Activated CD4-positive, CD25-positive, alpha-beta regulatory T cell (primary cell): ENCODE measurements around the gene CNIH3.
"Not testable (repeated sequence)": the region's sequence is repeated elsewhere in the genome, so short reads cannot be mapped to it uniquely, and the experiment has no call there.

Source experiments
- DNase-seq, 4 experiments: peaks; one replicate each; lab custom pipeline; 2025; lab: John Stamatoyannopoulos, UW

Gene CNIH3

DNA sequence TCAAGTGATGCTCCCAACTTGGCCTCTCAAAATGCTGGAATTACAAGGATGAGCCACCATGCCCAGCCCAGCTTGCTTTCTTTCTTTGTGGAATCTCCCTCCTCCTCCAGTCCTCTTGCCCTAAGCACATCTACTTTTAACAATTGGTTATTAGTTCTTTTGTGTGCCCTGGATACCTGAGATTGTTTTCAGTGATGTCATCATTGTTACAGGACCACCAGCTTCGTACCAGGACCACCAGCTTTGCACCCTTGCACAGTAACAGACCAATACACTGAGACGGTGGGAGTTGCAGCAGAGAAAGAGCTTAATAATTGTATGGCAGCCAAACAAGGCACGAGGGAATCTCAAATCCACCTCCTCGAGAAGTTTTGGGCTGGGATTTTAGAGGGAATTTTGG lies 71.3 kb downstream of the CNIH3 start:
- no peak for DNase-seq

DNA sequence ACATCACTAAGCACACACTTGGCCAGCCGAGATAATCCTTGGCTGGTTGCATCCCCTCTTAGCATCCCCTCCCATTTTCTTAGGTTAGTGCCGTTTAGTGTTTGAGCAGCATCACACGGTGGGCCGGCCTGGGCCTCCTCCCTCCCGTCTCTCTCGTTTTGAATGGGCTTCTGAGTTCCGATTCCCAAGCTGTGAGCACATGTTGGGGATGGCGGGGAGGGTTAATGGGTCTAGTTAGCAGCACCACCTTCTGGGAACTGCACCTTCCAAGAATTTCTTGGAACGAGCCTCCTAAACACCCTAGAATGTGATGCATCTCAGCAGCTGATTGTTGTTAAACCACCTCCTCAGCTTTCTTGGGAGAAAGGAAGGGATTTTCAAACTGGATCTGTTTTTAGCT lies 73.3 kb downstream of the CNIH3 start:
- DNase-seq = no peak

DNA sequence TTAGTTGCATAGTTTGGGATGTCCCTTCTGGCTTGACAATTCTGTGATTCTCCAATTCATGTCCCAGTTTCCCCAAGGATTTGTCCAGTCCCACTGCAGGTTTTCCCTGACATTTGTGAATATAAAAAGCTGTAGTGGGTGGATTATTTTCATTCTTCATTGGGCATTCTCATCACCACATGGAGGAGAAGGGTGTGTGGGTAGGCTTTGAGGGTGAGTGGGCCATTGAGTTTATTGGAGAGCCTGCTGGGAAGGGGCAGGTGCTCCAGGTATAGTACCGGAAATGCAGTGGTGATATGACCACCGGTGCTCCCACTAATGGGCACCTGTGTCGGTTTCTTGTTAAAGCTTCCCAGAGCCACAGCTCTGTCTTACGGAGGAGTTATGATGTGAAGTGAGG lies 74.5 kb downstream of the CNIH3 start:
- no peak for DNase-seq

DNA sequence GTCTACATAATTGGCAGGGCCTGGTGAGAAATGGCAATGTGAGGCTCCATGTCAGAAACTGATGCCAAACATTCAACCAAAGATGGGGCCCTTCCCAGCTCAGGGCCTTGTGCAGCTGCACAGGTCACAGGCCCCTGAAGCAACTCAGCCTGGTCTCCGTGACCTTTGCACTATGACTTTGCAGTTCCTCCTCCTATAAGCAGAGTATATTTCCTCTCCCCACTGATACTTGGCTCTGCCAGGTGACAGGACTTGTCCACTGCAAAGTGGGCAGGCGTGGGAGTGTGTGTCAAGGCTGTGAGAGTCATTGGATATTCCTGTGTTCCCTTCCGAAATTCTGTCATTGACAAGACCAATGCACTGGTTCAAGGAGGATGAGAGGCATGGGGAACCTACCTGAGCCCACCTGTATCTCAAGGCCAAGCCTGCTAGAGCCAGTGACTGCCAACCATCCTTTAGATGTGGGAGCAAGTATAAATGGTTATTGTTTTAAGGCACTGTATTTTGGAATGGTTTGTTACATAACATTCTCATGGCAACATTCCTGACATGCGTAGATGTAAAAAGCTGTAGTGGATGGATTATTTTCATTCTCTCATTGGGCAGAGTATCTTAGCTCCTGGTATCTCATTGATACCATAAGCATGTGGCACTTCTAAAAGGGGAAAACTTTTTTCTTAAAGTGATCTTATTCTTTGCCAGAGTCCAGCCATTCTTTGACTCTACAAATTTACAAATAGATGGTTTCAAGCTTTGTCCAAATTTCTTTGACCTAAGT lies 75.2 kb downstream of the CNIH3 start:
- DNase-seq = no peak

DNA sequence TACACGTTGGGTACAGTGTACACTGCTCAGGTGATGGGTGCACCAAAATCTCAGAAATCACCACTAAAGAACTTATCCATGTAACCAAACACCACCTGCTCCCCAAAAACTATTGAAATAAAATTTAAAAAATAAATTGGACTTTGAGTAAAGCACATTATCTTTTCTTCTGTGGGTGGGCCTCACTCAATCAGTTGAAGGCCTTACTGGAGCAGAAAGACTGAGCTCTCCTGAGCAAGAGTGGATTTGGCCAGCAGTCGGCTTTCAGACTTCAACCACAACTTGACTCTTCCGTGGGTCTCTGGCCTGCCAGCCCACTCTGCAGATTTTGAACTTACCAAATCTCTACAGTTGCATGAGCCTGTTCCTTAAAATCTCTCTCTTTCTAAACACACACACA lies 78.9 kb downstream of the CNIH3 start:
- DNase-seq = no peak

DNA sequence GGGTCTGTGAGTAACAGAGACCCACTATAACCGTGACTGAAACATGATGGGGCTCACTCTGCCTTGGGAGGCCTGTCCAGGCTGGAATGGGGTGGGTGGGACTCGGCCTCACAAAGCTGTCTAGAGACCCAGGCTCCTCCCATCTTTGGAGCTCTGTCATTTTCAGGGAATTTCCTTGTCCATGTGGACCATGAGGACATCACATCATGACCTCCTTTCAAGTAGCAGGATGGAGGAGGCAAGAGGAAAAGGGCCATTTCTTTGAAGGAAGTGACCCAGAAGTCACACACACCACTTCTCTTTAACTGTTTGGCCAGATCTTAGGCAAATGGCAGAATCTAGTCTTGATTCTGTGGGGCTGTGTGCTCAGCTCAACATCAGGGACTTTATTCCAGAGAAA lies 79.9 kb downstream of the CNIH3 start:
- DNase-seq = no peak

DNA sequence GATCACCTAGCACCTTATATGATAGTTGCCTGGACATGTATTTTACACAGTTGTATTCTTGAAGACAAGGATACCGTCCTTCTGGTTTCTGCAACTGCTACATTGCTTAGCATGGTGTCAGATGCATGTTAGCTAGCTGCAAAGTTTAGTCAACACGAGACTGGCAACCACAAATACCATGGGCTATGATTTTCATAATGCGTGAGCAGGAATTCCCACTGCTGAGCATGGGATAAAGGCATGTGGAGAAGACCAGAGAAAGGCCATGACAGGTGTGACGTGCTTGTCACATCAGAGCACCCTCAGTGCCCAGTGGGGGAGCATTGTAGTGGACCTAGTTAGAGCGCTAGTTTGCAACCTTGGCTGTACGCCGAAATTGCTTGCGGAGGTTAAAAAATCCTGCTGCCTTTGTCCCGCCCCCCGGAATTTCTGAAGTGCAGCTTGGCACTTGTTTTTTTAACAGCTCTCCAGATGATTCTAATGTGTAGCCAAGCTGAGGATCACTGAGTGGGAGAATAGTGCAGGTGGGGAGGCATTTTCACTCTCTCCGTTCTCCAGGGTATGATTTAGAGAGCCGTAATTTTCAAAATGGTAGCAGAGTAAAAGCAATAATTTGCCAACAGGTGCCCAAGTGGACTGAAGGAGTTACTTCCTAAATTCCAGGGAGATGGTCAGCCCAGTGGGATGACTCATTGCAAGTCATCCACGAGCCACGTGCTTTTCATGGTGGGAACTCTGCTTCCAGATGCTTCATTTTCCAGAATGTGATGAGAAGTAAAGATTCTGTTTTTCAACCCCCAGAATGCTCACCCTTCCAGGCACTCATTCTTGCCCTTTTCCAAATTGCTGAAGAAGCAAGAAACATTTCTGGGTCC lies 81.0 kb downstream of the CNIH3 start:
- no peak for DNase-seq

DNA sequence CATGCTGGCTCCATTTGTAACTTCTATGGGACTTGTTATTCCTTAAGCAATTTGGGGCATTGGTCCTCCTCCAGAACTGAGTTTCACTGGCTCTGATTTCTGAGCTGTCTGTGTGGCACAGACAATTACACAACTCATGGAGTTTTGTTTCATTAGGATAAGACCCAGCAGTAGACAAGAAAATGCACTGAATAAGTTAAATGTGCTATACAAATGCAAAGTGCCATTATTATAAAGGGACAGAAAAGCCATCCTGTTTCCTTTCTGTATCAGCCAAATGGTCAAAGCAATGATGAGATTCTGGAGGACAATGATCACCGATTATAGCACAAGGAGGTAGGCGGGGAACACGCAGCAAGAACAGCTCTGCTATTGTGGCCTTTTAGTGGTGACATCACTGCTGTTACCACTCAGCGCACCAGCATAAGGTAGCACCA lies 81.9 kb downstream of the CNIH3 start:
- DNase-seq = no peak

DNA sequence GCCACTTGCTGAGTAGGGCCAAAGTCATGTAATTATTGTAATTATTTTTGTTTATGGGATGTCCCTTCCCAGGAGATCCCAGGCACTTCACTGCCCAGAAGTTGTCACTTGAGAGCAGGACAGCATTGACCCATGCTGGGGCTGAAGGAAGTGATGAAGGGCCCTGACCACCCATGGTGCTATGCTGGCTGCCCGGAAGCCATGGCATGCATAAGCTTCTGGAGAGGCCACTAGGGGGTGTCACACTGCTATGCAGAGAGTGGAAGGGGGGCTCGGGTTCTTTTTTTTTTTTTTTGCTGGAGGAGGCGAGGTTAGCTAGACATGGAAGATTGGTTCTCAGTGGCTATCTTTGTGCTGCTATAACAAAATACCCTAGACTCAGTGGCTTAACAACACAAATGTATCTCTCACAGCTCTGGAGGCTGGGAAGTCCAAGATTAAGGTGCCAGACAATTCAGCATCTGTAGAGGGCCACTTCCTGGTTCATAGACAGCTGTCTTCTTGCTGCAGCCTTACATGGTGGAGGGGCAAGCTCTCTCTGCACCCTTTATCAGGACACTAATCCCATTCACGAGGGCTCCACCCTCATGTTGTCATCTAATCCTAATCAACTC lies 84.9 kb downstream of the CNIH3 start:
- DNase-seq = no peak

DNA sequence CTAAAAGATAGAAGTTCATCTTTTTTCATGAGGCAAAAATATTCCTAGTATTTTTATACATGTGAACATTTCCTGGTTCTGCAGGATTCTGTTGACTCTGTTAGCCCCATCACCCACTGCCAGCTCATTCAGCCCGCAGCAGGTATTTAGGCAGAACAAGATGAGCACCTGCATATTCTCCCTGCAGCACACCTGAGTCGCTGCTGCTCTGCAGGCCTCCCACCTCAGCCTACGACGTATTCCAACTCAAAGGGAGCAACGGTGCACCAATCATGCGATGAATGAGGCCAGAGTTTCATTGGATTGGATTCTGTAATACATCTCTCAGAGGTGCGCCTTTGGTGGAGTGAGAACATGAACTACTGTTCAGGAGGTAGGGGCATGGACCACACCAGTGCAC lies 87.6 kb downstream of the CNIH3 start:
- no peak for DNase-seq

DNA sequence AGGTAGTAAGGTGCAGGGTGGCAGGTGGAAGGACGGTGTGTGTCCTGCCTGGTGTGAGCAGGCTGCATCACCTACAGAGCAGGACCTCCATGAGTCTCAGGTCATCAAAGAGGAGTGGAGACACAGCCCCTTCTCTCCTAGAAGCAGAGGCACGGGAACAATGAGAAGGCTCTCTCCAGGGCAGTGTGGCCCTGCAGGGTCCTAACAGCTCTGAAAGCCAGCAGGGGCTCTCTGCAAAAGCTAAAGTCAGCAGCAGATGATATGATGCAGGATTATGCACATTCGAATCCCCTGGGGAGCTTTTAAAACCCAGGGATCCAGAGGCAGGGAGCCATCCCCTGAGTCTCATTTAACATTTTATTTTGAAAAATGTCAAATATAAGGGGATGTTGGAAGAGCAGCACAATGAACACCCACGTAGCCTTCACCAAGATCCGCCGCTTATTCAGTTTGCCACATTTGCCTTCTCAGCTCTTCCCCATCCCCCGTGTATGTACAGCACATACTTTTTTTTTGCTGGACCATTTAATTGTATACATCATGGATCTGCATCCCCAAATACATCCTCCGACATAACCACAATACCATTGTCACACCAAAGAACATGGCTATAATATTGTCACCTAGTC lies 88.1 kb downstream of the CNIH3 start:
- DNase-seq = no peak

DNA sequence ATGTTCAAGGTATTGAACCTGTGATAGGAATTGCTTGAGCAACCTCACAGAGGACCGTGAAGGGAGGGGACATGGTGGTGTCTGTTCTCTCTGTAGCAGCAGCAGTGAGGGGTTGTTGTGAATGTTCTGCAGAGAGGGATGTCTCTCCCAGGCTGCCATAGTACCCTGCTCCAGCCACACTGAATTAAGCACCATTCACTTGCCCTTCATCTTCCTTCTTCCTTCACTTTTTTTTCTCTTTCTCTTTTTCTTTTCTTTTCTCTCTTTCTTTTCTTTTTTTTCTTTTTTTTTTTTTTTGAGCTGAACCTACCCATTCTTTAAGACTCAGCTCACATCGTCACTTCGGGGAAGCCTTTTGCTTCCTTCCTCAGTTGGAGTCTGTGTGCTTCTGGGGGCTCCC lies 89.5 kb downstream of the CNIH3 start:
- DNase-seq = no peak

DNA sequence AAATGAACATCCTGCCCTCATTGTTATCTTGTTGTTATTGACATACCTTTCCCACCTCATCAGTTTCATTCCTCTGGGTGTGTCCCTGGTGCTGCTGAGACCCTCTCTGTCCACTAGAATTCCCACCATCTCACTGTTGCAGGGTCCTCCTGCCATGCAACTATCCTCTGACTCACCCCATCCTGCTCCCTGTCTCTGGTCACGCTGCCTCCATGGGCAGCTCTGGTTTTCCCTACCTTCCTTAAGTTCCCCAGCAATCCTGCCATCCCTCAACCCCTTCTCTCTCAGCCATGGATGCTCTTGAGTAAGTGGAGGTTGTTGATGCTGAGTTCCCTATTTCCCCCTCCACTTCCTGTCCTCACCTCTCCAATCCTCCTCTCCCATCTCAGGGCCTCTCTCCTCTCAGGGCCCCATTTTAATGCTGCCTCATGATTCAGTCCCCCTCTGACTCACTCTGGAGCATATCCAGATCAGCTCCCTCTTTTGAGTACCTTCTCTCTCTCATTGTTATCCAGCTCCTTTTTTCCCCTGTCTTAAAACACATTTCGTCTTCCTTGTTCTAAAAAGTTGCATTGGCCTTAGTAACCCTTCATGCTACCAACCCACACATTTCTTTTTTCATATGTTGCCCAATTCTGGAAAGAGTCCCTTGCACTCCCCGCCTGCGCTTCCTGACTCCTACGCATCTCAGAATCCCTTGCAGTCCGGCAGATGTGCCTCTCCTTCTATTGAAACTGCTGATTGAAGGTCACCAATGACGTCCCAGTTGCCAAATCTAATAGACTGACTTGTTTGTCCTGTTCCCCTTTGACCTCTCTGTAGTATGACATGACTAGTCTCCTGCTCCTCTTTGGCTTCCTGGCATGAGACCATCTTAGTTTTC lies 92.0 kb downstream of the CNIH3 start:
- no peak for DNase-seq

DNA sequence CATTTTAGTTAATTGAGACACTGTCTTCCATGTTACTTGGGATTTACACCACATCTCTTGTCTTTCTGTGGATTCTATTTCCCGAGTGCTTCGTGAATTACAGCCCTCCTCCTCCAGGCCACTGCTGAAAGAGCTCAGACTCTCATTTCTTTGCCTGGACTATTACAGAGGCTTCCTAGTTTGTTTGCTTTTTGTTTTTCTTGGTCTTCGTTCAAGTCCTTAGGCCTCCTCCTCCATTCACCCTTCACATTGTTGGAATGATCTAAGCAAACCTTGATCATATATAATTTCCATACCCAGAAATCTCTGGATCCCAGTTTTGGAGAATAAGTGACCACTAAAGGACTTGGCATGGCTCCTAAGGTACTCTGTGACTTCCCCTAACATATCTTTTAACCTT lies 94.1 kb downstream of the CNIH3 start:
- no peak for DNase-seq

DNA sequence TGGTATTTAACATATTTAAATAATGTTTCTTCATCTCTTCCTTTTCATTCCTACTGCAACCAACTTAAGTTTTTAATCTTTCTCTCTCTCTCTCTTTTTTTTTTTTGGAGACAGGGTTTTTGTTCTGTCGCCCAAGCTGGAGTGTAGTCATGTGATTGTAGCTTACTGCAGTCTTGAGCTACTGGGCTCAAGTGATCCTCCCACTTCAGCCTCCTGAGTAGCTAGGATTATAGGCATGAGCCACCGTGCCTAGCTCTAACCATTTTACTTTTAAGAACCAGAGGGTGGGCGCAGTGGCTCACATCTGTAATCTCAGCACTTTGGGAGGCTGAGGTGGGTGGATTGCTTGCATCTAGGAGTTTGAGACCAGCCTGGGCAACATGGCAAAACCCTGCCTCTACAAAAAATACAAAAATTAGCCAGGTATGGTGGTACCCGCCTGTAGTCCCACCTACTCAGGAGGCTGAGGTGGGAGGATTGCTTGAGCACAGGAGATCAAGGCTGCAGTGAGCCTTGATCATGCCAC lies 95.2 kb downstream of the CNIH3 start:
- not testable (repeated sequence) for DNase-seq

DNA sequence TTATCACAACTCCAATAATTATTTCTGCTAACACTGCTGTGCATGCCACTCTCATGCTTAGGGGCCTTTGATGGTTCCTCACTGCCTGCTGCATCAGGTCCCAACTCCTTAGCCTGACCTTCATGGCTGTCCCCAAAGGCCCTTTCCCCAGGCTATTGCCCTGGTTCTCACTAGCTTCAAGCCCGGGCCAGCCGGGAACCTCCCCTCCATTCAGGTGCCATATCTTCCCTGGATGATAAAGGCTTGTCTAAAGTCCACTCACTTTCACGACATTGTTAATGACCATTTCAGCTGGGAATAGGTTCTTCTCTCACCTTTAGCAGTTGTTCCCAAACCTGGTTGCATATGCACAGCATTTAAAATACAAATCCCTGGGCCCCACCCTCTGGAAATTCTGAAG lies 95.8 kb downstream of the CNIH3 start:
- DNase-seq = no peak

DNA sequence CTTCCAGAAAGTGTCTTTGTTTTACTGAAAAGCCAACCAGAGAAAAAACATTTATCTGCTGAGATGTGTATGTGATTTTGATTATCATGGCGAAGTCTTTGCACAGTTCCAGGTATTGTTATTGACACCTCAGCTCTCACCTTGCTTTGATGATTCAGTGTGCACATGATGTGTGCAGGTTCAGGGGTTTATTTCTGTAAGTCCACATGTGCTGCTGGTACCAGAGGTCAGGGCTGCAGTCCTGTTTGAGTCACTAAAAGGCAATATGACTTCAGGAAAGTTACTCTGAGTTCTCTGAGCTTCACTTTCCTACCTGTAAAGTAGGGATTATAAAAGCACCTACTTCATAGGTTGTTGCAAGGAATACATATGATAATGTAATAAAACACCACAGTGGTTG lies 97.1 kb downstream of the CNIH3 start:
- no peak for DNase-seq

DNA sequence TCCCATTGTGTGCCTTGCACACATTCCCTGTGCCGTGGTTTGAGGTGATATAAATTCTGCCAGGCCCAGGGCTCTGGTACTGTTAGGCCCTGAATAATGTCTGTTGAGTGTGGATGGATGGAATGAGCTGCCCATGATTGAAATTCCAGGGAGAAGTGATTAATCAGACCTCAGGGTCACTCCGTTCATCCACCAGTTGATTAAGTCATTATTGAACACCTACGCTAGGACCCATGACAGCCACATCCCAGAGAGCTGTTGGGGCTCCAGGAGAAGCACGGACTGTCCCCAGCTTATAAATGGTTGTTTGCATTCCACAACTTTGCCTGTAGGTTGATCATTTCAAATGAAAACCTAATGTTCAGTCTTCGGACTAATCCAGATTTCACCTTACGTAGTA lies 98.4 kb downstream of the CNIH3 start:
- no peak for DNase-seq

DNA sequence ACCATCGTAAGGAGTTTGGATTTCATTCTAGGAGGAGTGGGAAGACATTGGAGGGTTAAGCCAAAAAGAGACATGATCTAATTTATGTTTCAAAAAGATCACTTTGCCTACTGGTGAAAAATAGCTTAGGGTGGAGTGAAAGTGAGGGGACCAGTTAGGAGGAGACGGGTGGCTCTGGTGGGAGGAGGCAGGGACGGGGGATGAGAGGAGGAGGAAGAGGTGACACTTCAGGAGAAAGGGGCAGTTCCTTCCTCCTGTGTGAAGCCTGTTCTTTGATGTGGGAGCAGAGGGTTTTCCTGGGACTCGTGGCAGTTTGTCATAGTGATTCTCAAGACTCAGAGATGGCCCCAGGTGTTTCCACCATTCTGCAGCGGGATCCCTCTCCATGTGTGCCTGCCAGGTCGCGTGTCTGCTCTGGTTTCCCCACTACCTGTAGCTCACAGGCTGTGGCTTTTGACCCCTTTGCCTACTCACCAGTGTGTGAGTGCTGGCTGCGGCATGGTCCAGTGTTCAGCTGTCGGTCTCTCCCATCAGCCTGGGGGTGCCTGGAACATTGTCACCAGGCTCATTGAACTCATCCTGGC lies 102.4 kb downstream of the CNIH3 start:
- no peak for DNase-seq

DNA sequence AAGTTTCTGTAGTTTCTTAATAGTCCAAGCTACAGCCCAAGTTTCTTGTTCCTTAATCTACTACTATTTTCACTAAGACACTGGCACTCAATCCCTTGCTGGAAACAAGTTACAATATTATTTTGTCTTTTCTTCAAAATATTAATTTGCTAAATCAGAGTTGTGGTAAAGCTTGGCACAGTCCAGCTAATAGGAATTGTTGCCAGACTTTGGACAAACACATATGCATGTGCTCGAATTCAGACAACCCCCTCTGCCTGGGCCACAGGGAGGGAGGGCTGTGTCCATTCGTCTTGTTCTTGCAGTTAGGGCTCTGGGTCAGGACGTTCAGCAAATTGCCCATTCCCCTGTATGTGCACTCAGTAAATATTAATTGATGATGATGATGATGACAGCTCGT lies 103.6 kb downstream of the CNIH3 start:
- DNase-seq = no peak

DNA sequence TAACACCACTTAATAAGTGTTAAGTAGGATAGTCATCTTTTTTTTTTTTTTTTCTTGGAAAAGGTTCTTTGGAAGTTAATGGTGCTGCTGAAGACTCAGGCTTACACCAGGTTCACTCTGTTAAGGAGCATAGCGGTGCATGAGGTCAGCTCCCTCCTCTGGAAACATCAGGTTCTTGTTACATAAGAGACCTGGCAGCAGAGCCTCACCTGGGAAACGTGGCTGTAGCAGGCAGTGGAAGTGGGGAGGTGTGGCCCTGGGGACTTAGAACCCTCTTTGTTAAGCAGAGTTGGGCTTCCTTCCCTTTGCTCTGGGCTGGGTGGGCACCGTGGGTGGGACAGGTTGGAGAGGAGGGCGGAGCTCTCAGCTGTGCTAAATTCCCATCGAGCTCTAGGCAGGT lies 104.1 kb downstream of the CNIH3 start:
- DNase-seq = no peak
